Activated naive CD8-positive, alpha-beta T cell treated with anti-CD3 and anti-CD28 coated beads, Interleukin-2, amount 50 U/mL, for 24 hours (primary cell): ENCODE measurements around the gene PCSK1.

Source experiments
- ATAC-seq: fragments of 150-1000 bp; cut with Tn5 transposase; one replicate; pipeline ENCODE4 v1.10.0; 2021
- DNase-seq: peaks from one replicate; pipeline ENCODE4 v3.0.0; 2021
- H3K27ac Mint-ChIP-seq: one replicate; pipeline ENCODE4 v1.8.0; 2021; ENCODE audit warnings: mild to moderate bottlenecking, mixed read lengths
- H3K27me3 Mint-ChIP-seq: one replicate; pipeline ENCODE4 v1.8.0; 2021; ENCODE audit warnings: mixed read lengths
- H3K36me3 Mint-ChIP-seq: one replicate; pipeline ENCODE4 v1.8.0; 2021; ENCODE audit warnings: low read depth, mixed read lengths
- H3K4me1 Mint-ChIP-seq: one replicate; pipeline ENCODE4 v1.8.0; 2021; ENCODE audit warnings: mixed read lengths
- H3K4me3 Mint-ChIP-seq: one replicate; pipeline ENCODE4 v1.8.0; 2021; ENCODE audit warnings: mild to moderate bottlenecking, moderate library complexity, mixed read lengths
- H3K9me3 Mint-ChIP-seq: one replicate; pipeline ENCODE4 v1.8.0; 2021; ENCODE audit warnings: mixed read lengths

Gene PCSK1

GRCh38 chr5:96433066-96433447, at the start of gene PCSK1:
PCSK1 (minus strand) TSS chr5:96433248; CDS start chr5:96433042, 206 bp downstream.
- no peak for ATAC-seq
- H3K27me3 Mint-ChIP-seq, result peaks cover 72% of the 10 kb centered on the region

GRCh38 chr5:96481867-96482266, 48.8 kb upstream of the PCSK1 start:
- ATAC-seq (no peak), DNase-seq (no peak)
- no peak overlapping the region for H3K27ac Mint-ChIP-seq
- peaks cover 1% of the 10 kb centered on the region for H3K27me3 Mint-ChIP-seq
- no peak overlapping the region for H3K4me3 Mint-ChIP-seq
- no peaks in the 10 kb centered on the region for H3K9me3 Mint-ChIP-seq
- H3K4me1 Mint-ChIP-seq, result no peaks in the 10 kb centered on the region
- no peaks in the 10 kb centered on the region for H3K36me3 Mint-ChIP-seq

More at GRCh38 chr5:96433066-96433447, at the start of gene PCSK1:
- no peak within 1 kb of the TSS for H3K27ac Mint-ChIP-seq
- H3K4me1 Mint-ChIP-seq, result peaks cover 15% of the 10 kb centered on the region
- no peak for DNase-seq
- no peaks in the 10 kb centered on the region for H3K9me3 Mint-ChIP-seq
- peaks cover 3% of the 10 kb centered on the region for H3K36me3 Mint-ChIP-seq
- H3K4me3 Mint-ChIP-seq, result no peak within 1 kb of the TSS

GRCh38 chr5:96481009-96481786, 48.1 kb upstream of the PCSK1 start:
- H3K27me3 Mint-ChIP-seq, result peaks cover 1% of the 10 kb centered on the region
- DNase-seq (no peak), ATAC-seq (no peak)
- no peak overlapping the region for H3K27ac Mint-ChIP-seq
- no peak overlapping the region for H3K4me3 Mint-ChIP-seq
- no peaks in the 10 kb centered on the region for H3K9me3 Mint-ChIP-seq
- H3K36me3 Mint-ChIP-seq, result no peaks in the 10 kb centered on the region
- H3K4me1 Mint-ChIP-seq, result no peaks in the 10 kb centered on the region

GRCh38 chr5:96478983-96479382, 45.9 kb upstream of the PCSK1 start:
- DNase-seq (no peak), ATAC-seq (no peak)
- Mint-ChIP-seq H3K36me3 (no peaks in the 10 kb centered on the region), H3K27me3 (no peaks in the 10 kb centered on the region), H3K4me3 (no peak overlapping the region), H3K27ac (no peak overlapping the region), H3K9me3 (no peaks in the 10 kb centered on the region), H3K4me1 (no peaks in the 10 kb centered on the region)

- Mint-ChIP-seq H3K27me3 (no peaks in the 10 kb centered on the region), H3K36me3 (no peaks in the 10 kb centered on the region), H3K4me1 (no peaks in the 10 kb centered on the region), H3K27ac (no peak overlapping the region), H3K9me3 (no peaks in the 10 kb centered on the region), H3K4me3 (no peak overlapping the region)
- ATAC-seq (no peak), DNase-seq (no peak)
These were observed 43.6 kb upstream of the PCSK1 start for GRCh38 chr5:96476654-96477053.

DNA sequence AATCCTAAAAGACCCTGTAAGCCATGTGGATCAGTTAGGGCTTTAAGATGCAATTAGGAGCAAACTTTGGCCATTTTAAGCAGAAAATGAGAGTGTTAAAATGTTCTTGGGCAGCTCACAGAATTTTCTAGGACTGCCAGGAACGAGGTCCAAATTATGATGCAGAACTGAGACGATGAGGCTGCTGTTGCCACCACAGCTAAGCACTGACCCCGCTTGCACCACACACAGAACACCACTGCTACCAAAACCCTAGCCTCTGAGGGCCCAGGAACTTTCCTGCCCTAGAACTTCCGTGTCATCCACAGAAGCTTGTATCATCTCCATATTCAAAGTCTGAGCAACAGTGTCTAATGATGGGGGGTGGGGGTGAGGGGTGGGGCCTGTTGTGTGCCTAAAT, 41.0 kb upstream of the PCSK1 start:
- Mint-ChIP-seq H3K36me3 (no peaks in the 10 kb centered on the region), H3K27ac (no peak overlapping the region), H3K9me3 (no peaks in the 10 kb centered on the region), H3K4me3 (no peak overlapping the region), H3K27me3 (peaks cover 4% of the 10 kb centered on the region), H3K4me1 (no peaks in the 10 kb centered on the region)
- no peak for DNase-seq
- no peak for ATAC-seq

DNA sequence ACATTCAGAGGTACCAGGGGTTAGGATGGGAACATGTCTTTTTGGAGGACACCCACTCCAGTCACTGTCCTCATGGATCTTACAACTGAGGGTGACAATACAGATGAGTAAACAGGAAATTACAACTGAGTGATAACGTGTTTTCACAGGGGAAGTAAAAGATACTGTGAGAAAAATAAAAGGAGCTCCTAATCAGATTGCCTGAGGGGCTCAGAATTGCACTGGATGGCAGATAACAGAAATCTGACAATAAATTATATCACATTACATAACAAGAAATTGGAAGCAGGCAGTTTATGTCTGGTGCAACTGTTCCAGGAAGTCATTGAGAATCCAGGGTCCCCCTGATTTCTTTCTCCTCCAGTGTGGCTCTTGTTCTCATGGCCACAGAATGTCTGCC, 40.1 kb upstream of the PCSK1 start:
- Mint-ChIP-seq H3K36me3 (no peaks in the 10 kb centered on the region), H3K27me3 (peaks cover 4% of the 10 kb centered on the region), H3K4me1 (no peaks in the 10 kb centered on the region), H3K27ac (no peak overlapping the region), H3K4me3 (no peak overlapping the region), H3K9me3 (no peaks in the 10 kb centered on the region)
- no peak for ATAC-seq
- DNase-seq, result no peak

GRCh38 chr5:96470785-96471184, 37.7 kb upstream of the PCSK1 start:
- no peaks in the 10 kb centered on the region for H3K4me1 Mint-ChIP-seq
- DNase-seq, result no peak
- ATAC-seq, result no peak
- no peak overlapping the region for H3K4me3 Mint-ChIP-seq
- H3K36me3 Mint-ChIP-seq, result no peaks in the 10 kb centered on the region
- peaks cover 5% of the 10 kb centered on the region for H3K27me3 Mint-ChIP-seq
- H3K9me3 Mint-ChIP-seq, result no peaks in the 10 kb centered on the region
- H3K27ac Mint-ChIP-seq, result no peak overlapping the region

DNA sequence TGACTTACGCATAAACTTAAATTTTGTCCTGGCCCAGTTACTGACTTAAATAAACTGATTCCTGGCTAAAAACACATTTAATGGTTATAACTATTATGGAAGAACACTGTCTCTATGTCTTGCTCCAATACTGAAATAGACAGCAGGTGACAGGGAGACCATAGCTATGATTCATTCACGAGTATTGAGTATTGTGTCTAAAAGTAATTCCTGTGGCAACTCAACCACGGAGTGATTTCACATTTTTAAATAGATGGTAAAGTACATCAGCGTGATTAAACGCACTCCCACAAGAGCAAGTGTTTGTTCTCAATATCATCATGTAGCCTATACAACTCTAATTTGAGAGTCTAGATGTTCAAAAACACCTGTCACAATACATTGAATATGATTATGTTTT, 35.9 kb upstream of the PCSK1 start:
- H3K36me3 Mint-ChIP-seq, result no peaks in the 10 kb centered on the region
- H3K4me3 Mint-ChIP-seq, result no peak overlapping the region
- DNase-seq (no peak), ATAC-seq (no peak)
- H3K27ac Mint-ChIP-seq, result no peak overlapping the region
- no peaks in the 10 kb centered on the region for H3K4me1 Mint-ChIP-seq
- H3K27me3 Mint-ChIP-seq, result peaks cover 5% of the 10 kb centered on the region
- no peaks in the 10 kb centered on the region for H3K9me3 Mint-ChIP-seq

GRCh38 chr5:96463091-96463490, 30.0 kb upstream of the PCSK1 start:
- H3K9me3 Mint-ChIP-seq, result no peaks in the 10 kb centered on the region
- no peaks in the 10 kb centered on the region for H3K4me1 Mint-ChIP-seq
- H3K36me3 Mint-ChIP-seq, result no peaks in the 10 kb centered on the region
- no peak overlapping the region for H3K4me3 Mint-ChIP-seq
- DNase-seq, result no peak
- no peak overlapping the region for H3K27ac Mint-ChIP-seq
- no peak for ATAC-seq
- peaks cover 10% of the 10 kb centered on the region for H3K27me3 Mint-ChIP-seq

DNA sequence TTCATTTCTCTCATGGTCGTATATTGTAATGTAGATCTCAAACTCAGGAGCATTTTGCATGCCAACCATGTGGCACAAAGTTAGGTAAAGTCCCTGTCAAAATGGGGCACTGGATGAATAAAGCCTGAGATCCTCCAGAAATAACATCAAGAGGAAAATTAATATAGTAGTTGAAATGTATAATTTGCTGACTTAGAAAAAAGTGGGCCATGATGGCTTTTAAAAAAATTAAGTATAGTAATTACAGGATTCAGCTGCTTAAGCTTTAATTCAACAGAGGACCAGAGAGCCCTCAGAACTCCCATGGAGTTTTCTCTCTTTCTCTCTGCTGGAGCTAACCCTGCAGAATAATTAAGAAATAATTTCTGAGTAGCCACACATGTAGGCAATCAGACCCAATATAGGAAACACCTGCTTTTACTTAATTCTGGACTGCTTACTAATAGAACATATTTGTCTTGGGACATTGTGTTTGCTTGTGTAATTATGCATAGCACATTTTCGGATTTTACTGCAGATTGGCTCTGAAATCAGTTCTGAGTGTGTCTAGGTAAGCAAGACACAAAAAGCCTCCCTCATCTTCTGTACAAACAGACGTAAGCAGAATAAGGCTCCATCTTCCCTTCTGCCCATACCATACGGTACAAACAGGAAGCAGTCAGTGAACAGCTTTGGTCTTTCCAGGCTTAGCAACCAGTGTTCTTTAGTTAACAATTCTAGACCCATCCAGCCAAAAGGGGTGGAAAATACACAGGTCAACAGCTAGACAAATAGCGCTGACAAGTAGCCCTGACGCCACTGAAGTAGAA, 26.5 kb upstream of the PCSK1 start:
- no peak overlapping the region for H3K4me3 Mint-ChIP-seq
- no peak overlapping the region for H3K27ac Mint-ChIP-seq
- peaks cover 9% of the 10 kb centered on the region for H3K27me3 Mint-ChIP-seq
- no peaks in the 10 kb centered on the region for H3K4me1 Mint-ChIP-seq
- no peaks in the 10 kb centered on the region for H3K36me3 Mint-ChIP-seq
- no peaks in the 10 kb centered on the region for H3K9me3 Mint-ChIP-seq
- no peak for DNase-seq
- no peak for ATAC-seq

- Mint-ChIP-seq H3K9me3 (no peaks in the 10 kb centered on the region), H3K4me3 (no peak overlapping the region)
These were observed 25.1 kb upstream of the PCSK1 start for GRCh38 chr5:96458176-96458575.

DNA sequence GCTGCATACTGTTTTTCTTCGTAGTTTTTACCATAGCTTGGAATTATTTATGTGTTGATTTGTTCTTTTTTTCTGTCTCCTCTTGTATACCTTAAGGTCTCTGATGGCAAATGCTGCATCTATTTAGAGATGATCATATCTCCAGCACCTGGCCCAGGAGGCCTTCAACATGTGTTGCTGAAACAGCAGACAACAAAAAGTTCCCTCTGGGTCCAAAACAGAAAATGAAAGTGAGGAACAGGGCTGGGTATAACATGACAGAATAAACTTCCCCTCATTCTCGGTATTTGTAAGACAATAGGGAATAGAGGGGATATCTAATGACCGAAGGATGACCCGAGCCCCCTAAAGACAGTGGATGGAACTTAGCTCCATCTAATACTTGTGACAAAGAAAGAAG, 22.7 kb upstream of the PCSK1 start:
- no peak overlapping the region for H3K27ac Mint-ChIP-seq
- H3K27me3 Mint-ChIP-seq, result peaks cover 2% of the 10 kb centered on the region
- H3K4me1 Mint-ChIP-seq, result no peaks in the 10 kb centered on the region
- no peak overlapping the region for H3K4me3 Mint-ChIP-seq
- ATAC-seq (no peak), DNase-seq (no peak)
- H3K36me3 Mint-ChIP-seq, result no peaks in the 10 kb centered on the region
- no peaks in the 10 kb centered on the region for H3K9me3 Mint-ChIP-seq

More at GRCh38 chr5:96458176-96458575, 25.1 kb upstream of the PCSK1 start:
- H3K4me1 Mint-ChIP-seq, result no peaks in the 10 kb centered on the region
- ATAC-seq (no peak), DNase-seq (no peak)
- H3K36me3 Mint-ChIP-seq, result no peaks in the 10 kb centered on the region
- H3K27me3 Mint-ChIP-seq, result peaks cover 5% of the 10 kb centered on the region
- H3K27ac Mint-ChIP-seq, result no peak overlapping the region

GRCh38 chr5:96453394-96453793, 20.3 kb upstream of the PCSK1 start:
- Mint-ChIP-seq H3K27me3 (peaks cover 3% of the 10 kb centered on the region), H3K9me3 (no peaks in the 10 kb centered on the region), H3K4me3 (no peak overlapping the region), H3K36me3 (no peaks in the 10 kb centered on the region), H3K27ac (no peak overlapping the region), H3K4me1 (no peaks in the 10 kb centered on the region)
- ATAC-seq, result peak; percentile 65
- DNase-seq, result no peak

DNA sequence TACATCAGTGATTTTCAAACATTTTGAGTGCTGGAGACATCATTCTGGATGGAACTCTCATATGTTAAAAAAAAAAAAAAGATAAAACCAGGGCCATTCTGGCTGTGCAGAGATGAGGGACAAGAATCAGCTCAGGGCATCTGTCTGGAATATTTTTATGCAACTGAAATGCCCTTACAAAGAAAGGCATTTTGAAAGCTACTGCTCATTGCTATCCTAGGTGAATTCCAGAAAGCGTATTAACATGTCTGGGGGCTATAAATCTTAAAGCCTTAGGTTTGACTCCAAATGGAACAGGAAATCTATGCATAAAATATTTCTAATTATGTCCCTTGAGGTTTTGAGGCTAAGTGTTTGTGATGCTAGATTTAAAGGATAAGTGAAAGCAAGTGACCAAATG, 14.9 kb upstream of the PCSK1 start:
- no peaks in the 10 kb centered on the region for H3K36me3 Mint-ChIP-seq
- peaks cover 26% of the 10 kb centered on the region for H3K27me3 Mint-ChIP-seq
- H3K9me3 Mint-ChIP-seq, result no peaks in the 10 kb centered on the region
- DNase-seq (no peak), ATAC-seq (no peak)
- no peak overlapping the region for H3K27ac Mint-ChIP-seq
- no peak overlapping the region for H3K4me3 Mint-ChIP-seq
- H3K4me1 Mint-ChIP-seq, result no peaks in the 10 kb centered on the region
